Spleen (tissue), 7 donors: ENCODE measurements around the gene TUBB6.

Experiments
- CTCF ChIP-seq, 11 experiments: fragments of 200-600 bp in 7 of 11; fragments of 450-650 bp in 4 of 11; sonication (generic) in 4 of 11; IDR thresholded peaks in 8 of 11; conservative IDR thresholded peaks in 3 of 11; 1 replicate in 7 of 11; 2 replicates in 4 of 11; pipeline versions ENCODE4 v1.4.0 to v1.8.0; 2016 to 2021; ENCODE audit warnings: antibody characterized with exemption in 11 of 11, inconsistent platforms in 4 of 11, mild to moderate bottlenecking in 1 of 11
- POLR2AphosphoS5 ChIP-seq, 3 donors: sonication (generic); formaldehyde crosslinking; IDR thresholded peaks; one replicate each; pipeline ENCODE4 v1.5.1; 2017; ENCODE audit warnings: antibody characterized with exemption in 3 of 3
- donor health status: DM: no; HTN: no; CAD: no; lungs with moderate emphysema.
- donor health status: DM: no; HTN: no; CAD: no.
- donor health status: DM: no; HTN: no; CAD: no.

- TF ChIP-seq CTCF (IDR thresholded peaks at IDR 0.05 in 8 of 11, conservative IDR thresholded peaks at IDR 0.05 in 3 of 11) = no peak
- peak; percentile 73 to 85 (median 83) for TF ChIP-seq POLR2AphosphoS5 (IDR thresholded peaks at IDR 0.05)
These were observed 29.0 kb upstream of the TUBB6 start for GRCh38 chr18:12278741-12279682.
